Renal cortical epithelial cell (primary cell): ENCODE results near the gene SH3RF3. TPM values are rescaled to one million over a fixed set of nuclear protein-coding genes. Genes with fewer than 3 reads are reported as not detected.
A peak's percentile ranks its signal among the peaks of the same experiment; 100 is the strongest.

Experiments
- DNase-seq: peaks from one replicate; pipeline ENCODE4 v3.0.0-alpha.2; 2011; ENCODE audit warnings: low read depth
- total RNA-seq: library from RNA; depleted of rRNA; stranded (reverse); fragments of >200 nt; gene quantifications from 2 replicates; pipeline ENCODE4 v1.2.3, GENCODE V29; 2014

SH3RF3 gene
- total RNA-seq, 1 donor from 2014 or later: 0.40 TPM

GRCh38 chr2:109333414-109334210, 204.6 kb downstream of the SH3RF3 start:
- no peak for DNase-seq

- peak; percentile 17 for DNase-seq
These were observed 206.7 kb downstream of the SH3RF3 start for GRCh38 chr2:109335631-109336176.

GRCh38 chr2:109336296-109336695, 207.3 kb downstream of the SH3RF3 start:
- no peak for DNase-seq

- DNase-seq: no peak
These were observed 208.2 kb downstream of the SH3RF3 start for GRCh38 chr2:109337221-109337620.

- DNase-seq: no peak
These were observed 210.5 kb downstream of the SH3RF3 start for GRCh38 chr2:109339519-109339966.

GRCh38 chr2:109340381-109340780, 211.4 kb downstream of the SH3RF3 start:
- no peak for DNase-seq

GRCh38 chr2:109341355-109342255, 212.6 kb downstream of the SH3RF3 start:
- DNase-seq: no peak

GRCh38 chr2:109342256-109342850, 213.3 kb downstream of the SH3RF3 start:
- no peak for DNase-seq

- no peak for DNase-seq
These were observed 213.9 kb downstream of the SH3RF3 start for GRCh38 chr2:109342930-109343329.

GRCh38 chr2:109343460-109343859, 214.5 kb downstream of the SH3RF3 start:
- DNase-seq: no peak

- no peak for DNase-seq
These were observed 215.3 kb downstream of the SH3RF3 start for GRCh38 chr2:109344270-109344805.

- no peak for DNase-seq
These were observed 216.1 kb downstream of the SH3RF3 start for GRCh38 chr2:109345091-109345490.

- DNase-seq: no peak
These were observed 216.9 kb downstream of the SH3RF3 start for GRCh38 chr2:109345653-109346480.

- DNase-seq: no peak
These were observed 217.7 kb downstream of the SH3RF3 start for GRCh38 chr2:109346601-109347228.

GRCh38 chr2:109347626-109348025, 218.6 kb downstream of the SH3RF3 start:
- no peak for DNase-seq

GRCh38 chr2:109348190-109348589, 219.2 kb downstream of the SH3RF3 start:
- DNase-seq: no peak

- DNase-seq: no peak
These were observed 219.9 kb downstream of the SH3RF3 start for GRCh38 chr2:109348671-109349502.

GRCh38 chr2:109349503-109350465, 220.8 kb downstream of the SH3RF3 start:
- DNase-seq: no peak
